Upper lobe of left lung (tissue), 6 donors: ENCODE results near the gene GTF2IRD1. TPM values are rescaled to one million over a fixed set of nuclear protein-coding genes. Genes with fewer than 3 reads are reported as not detected.

Source experiments
- ATAC-seq, 2 donors: fragments of 200-7000 bp; cut with Tn5 transposase; one replicate each; pipeline ENCODE4 v1.9.1; 2022; ENCODE audit warnings: mild to moderate bottlenecking in 2 of 2, moderate library complexity in 2 of 2; ENCODE audit not compliant: low FRiP score in 2 of 2
- DNase-seq, 2 donors: peaks; one replicate each; pipeline ENCODE4 v3.0.0-alpha.2; 2019 to 2020
- H3K27ac ChIP-seq, 4 donors: fragments of 200-600 bp; sonication (generic); one replicate each; pipeline ENCODE4 v1.5.1; 2016 to 2019
- H3K27me3 ChIP-seq, 4 donors: fragments of 200-600 bp; sonication (generic); one replicate each; pipeline ENCODE4 v1.5.1; 2017 to 2019
- H3K36me3 ChIP-seq, 4 donors: fragments of 200-600 bp; sonication (generic); one replicate each; pipeline ENCODE4 v1.5.1; 2016 to 2019
- H3K4me1 ChIP-seq, 4 donors: fragments of 200-600 bp; sonication (generic); one replicate each; pipeline ENCODE4 v1.5.1; 2018 to 2019
- H3K4me3 ChIP-seq, 4 donors: fragments of 200-600 bp; sonication (generic); one replicate each; pipeline ENCODE4 v1.5.1; 2017 to 2019; ENCODE audit warnings: mild to moderate bottlenecking in 2 of 4, moderate library complexity in 1 of 4
- H3K9me3 ChIP-seq, 4 donors: fragments of 200-600 bp; sonication (generic); one replicate each; pipeline ENCODE4 v1.5.1; 2018 to 2019
- EP300 ChIP-seq, 4 donors: sonication (generic); formaldehyde crosslinking; IDR thresholded peaks; one replicate each; pipeline ENCODE4 v1.5.1; 2017; ENCODE audit warnings: antibody characterized with exemption in 4 of 4, control low read depth in 2 of 4
- POLR2A ChIP-seq, 4 donors: fragments of 450-650 bp; IDR thresholded peaks; one replicate each; pipeline ENCODE4 v1.5.1; 2016 to 2017; ENCODE audit warnings: antibody characterized with exemption in 4 of 4, mild to moderate bottlenecking in 2 of 4
- POLR2AphosphoS5 ChIP-seq, 2 donors: sonication (generic); formaldehyde crosslinking; IDR thresholded peaks; one replicate each; pipeline ENCODE4 v1.5.1; 2017; ENCODE audit warnings: antibody characterized with exemption in 2 of 2
- WGBS, 2 donors: methylation state at CpG; one replicate each; pipeline ENCODE4 v1.1.5; 2017 to 2018; 5-methylcytosine and 5-hydroxymethylcytosine counted together
- total RNA-seq, 6 donors: library from RNA; depleted of rRNA in 4 of 6; stranded (reverse); fragments of >200 nt in 4 of 6; gene quantifications; one replicate each; pipeline versions ENCODE4 v1.1.0 to v1.2.1, GENCODE V29; 2016 to 2021
- TF ChIP-seq, protein P1 (sequence below), 6 experiments: fragments of 450-650 bp in 4 of 6; fragments of 200-600 bp in 2 of 6; sonication (generic) in 2 of 6; IDR thresholded peaks; one replicate each; pipeline ENCODE4 v1.5.1; 2016 to 2019; ENCODE audit warnings: antibody characterized with exemption in 6 of 6
- donor health status: DM: no; HTN: no; CAD: no; lungs with moderate emphysema.
- donor health status: DM: no; HTN: yes; CAD: no; lungs with severe emphysema.

The GTF2IRD1 gene
- total RNA-seq, 6 donors from 2014 or later, result 16.4 to 41.9 (median 28.1) TPM

DNA sequence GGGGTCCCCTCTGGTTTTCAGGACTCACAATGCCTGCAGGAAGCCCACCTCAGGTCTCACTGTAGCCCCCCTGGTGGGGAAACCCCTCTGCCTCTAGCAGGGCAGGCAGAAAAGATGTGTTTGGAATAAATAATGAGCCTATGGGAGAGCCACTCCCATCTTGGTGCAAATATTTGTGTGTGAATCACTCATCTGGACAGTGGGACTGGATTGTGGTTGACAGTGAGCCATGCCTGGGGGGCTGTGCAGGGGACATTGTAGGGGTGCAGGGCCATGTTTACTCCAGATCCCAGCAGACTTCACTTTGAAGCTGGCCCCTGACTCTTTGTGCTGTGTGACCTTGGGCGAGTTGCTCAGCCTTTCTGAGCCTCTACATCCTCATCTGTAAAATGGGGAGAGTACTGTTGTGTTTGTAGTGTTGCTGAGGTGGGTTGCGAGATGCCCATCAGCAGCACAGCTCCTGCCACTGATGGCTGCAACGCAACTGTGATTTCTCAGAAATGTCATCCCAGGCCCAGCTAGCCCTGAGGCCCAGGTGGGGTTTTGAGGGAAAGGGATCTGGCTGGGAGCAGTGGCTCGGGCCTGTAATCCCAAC is 20.7 kb downstream of the GTF2IRD1 start:
- no peak overlapping the region for H3K4me3 ChIP-seq
- no peaks in the 10 kb centered on the region for H3K9me3 ChIP-seq
- 96 to 98% methylated on average over 4 of the region's 4 CpGs for WGBS, 2 donors
- H3K27me3 ChIP-seq, result no peaks in the 10 kb centered on the region
- peaks cover 23 to 39% (median 29%) of the 10 kb centered on the region in 4 donors for H3K4me1 ChIP-seq
- TF ChIP-seq POLR2AphosphoS5 (IDR thresholded peaks at IDR 0.05) (no peak), POLR2A (IDR thresholded peaks at IDR 0.05) (no peak), EP300 (IDR thresholded peaks at IDR 0.05) (no peak)
- TF ChIP-seq, protein P1, sequence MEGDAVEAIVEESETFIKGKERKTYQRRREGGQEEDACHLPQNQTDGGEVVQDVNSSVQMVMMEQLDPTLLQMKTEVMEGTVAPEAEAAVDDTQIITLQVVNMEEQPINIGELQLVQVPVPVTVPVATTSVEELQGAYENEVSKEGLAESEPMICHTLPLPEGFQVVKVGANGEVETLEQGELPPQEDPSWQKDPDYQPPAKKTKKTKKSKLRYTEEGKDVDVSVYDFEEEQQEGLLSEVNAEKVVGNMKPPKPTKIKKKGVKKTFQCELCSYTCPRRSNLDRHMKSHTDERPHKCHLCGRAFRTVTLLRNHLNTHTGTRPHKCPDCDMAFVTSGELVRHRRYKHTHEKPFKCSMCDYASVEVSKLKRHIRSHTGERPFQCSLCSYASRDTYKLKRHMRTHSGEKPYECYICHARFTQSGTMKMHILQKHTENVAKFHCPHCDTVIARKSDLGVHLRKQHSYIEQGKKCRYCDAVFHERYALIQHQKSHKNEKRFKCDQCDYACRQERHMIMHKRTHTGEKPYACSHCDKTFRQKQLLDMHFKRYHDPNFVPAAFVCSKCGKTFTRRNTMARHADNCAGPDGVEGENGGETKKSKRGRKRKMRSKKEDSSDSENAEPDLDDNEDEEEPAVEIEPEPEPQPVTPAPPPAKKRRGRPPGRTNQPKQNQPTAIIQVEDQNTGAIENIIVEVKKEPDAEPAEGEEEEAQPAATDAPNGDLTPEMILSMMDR (IDR thresholded peaks at IDR 0.05), result no peak
- peak overlapping the region in 1 of 4 donors; percentile 12 for H3K27ac ChIP-seq
- DNase-seq (no peak), ATAC-seq (no peak)
- H3K36me3 ChIP-seq, result no peaks in the 10 kb centered on the region

DNA sequence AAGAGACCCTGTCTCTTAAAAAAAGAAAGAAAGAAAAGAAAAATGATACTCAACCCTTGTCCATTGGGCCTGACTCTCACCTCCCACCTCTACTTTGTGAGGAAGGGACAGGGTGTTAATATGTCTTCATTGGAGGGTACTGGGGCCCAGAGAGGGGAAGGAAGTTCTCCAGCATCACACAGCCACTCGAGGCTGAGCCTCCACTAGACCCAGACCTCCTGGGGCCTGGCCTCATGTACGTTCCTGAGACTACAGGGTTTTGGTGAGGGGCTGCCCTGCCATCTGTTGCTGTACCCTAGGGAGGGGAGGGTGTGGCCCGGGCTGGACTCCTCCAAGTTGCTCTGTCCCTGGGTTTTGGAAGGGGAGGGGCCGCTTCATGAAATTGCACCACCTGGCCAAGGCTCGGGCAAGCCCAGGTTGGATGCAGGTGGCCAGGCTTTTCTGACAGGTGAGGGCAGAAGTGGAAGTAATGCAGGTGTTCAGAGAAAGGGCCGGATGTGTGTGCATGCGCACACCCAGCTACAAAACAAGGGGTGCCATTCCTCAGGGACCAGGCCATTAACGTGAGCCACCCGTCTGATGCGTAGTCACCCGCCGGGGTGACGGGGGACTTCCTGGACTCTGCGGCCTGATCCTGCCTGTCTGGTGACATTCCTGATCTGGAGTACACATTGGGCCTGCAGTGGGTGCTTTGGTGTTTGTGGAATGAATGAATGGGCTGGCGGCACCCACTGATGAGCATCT is 21.7 kb downstream of the GTF2IRD1 start:
- peak in 1 of 2 donors; percentile 81 for DNase-seq
- TF ChIP-seq POLR2AphosphoS5 (IDR thresholded peaks at IDR 0.05), result peak; percentile 62 to 69
- TF ChIP-seq POLR2A (IDR thresholded peaks at IDR 0.05), result no peak
- TF ChIP-seq, protein P1 (IDR thresholded peaks at IDR 0.05), result no peak
- peak in 2 of 4 donors; percentile 32 to 90 for TF ChIP-seq EP300 (IDR thresholded peaks at IDR 0.05)
- WGBS, 2 donors, result 67 to 100% methylated on average over 1 to 15 of the region's 15 CpGs
- H3K27ac ChIP-seq, result peak overlapping the region; percentile 10 to 96 (median 94)
- no peaks in the 10 kb centered on the region for H3K27me3 ChIP-seq
- no peaks in the 10 kb centered on the region for H3K9me3 ChIP-seq
- H3K4me1 ChIP-seq, result peaks cover 33 to 49% (median 40%) of the 10 kb centered on the region in 4 donors
- H3K4me3 ChIP-seq, result no peak overlapping the region
- ATAC-seq, result peak in 1 of 2 donors; percentile 23
- H3K36me3 ChIP-seq, result no peaks in the 10 kb centered on the region

DNA sequence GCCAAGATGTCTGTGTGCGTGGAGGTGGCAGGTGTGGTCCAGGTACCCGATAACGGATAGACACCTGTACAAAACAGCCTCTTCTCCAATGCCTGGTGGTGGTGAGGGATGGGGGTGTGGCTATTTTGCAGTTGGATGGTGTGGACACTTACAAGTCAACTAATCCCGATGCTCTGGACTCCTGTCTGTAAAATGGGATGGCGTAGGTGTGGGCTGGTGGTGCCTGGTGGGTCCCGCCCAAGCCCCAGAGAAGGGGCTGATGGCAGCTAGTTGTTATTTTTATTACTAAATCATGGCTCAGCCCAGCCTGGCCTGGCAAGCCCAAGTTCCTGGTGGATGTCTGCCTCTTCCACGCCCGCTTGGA is 22.3 kb downstream of the GTF2IRD1 start:
- 77 to 88% methylated on average over 5 to 8 of the region's 8 CpGs for WGBS, 2 donors
- DNase-seq, result no peak

DNA sequence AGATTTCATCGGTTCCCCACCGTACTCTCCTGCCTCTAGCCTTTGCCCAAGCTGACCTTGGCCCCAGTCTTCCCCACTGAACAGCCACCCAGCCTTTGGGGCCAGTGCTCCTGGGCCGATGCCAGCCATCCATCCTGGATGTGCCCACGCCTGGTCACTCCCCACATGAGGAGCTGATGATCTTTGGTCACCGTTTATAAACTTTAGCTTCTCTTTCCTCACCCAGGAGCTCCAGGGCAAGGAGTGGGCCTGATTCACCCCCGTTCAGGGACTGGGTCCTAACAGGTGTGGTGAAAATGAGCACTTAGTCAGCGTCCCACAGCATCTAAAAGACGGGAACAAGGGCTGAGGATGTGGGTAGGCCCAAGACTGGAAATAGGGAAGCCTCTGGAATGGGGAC is 22.9 kb downstream of the GTF2IRD1 start:
- 85 to 86% methylated on average over 8 of the region's 8 CpGs for WGBS, 2 donors
- DNase-seq (no peak), ATAC-seq (no peak)
- peak overlapping the region; percentile 94 to 98 (median 96) for H3K27ac ChIP-seq
- no peak overlapping the region for H3K4me3 ChIP-seq
- H3K9me3 ChIP-seq, result no peaks in the 10 kb centered on the region
- H3K27me3 ChIP-seq, result no peaks in the 10 kb centered on the region
- TF ChIP-seq, protein P1 (IDR thresholded peaks at IDR 0.05), result no peak
- TF ChIP-seq POLR2A (IDR thresholded peaks at IDR 0.05), result no peak
- TF ChIP-seq EP300 (IDR thresholded peaks at IDR 0.05), result no peak
- TF ChIP-seq POLR2AphosphoS5 (IDR thresholded peaks at IDR 0.05), result no peak
- peaks cover 43 to 60% (median 52%) of the 10 kb centered on the region in 4 donors for H3K4me1 ChIP-seq
- H3K36me3 ChIP-seq, result no peaks in the 10 kb centered on the region

More for the DNA sequence above, 22.3 kb downstream of the GTF2IRD1 start:
- no peaks in the 10 kb centered on the region for H3K36me3 ChIP-seq
- H3K4me3 ChIP-seq, result no peak overlapping the region
- no peaks in the 10 kb centered on the region for H3K27me3 ChIP-seq
- peak overlapping the region; percentile 94 to 98 (median 96) for H3K27ac ChIP-seq
- no peaks in the 10 kb centered on the region for H3K9me3 ChIP-seq
- ATAC-seq, result no peak
- H3K4me1 ChIP-seq, result peaks cover 37 to 54% (median 45%) of the 10 kb centered on the region in 4 donors
- TF ChIP-seq POLR2A (IDR thresholded peaks at IDR 0.05) (no peak), EP300 (IDR thresholded peaks at IDR 0.05) (no peak), POLR2AphosphoS5 (IDR thresholded peaks at IDR 0.05) (no peak)
- TF ChIP-seq, protein P1 (IDR thresholded peaks at IDR 0.05), result no peak
